Ishikawa (cell line): ENCODE data around the gene ATP8A2.

Experiments used
- CREB1 ChIP-seq: IDR thresholded peaks from 2 replicates; pipeline ENCODE4 v1.6.1; 2012; ENCODE audit warnings: low read depth
- EGR1 ChIP-seq: IDR thresholded peaks from 2 replicates; pipeline ENCODE4 v1.6.1; 2012
- MAX ChIP-seq: IDR thresholded peaks from 2 replicates; pipeline ENCODE4 v1.6.1; 2012
- NFIC ChIP-seq: IDR thresholded peaks from 2 replicates; pipeline ENCODE4 v1.6.1; 2012
- RAD21 ChIP-seq: IDR thresholded peaks from 2 replicates; pipeline ENCODE4 v1.6.1; 2012; ENCODE audit warnings: low read depth
- REST ChIP-seq: IDR thresholded peaks from 2 replicates; pipeline ENCODE4 v1.6.1; 2012; ENCODE audit warnings: low read depth, mild to moderate bottlenecking
- TAF1 ChIP-seq: IDR thresholded peaks from 2 replicates; pipeline ENCODE4 v1.6.1; 2012; ENCODE audit warnings: low read depth, mild to moderate bottlenecking
- YY1 ChIP-seq: IDR thresholded peaks from 2 replicates; pipeline ENCODE4 v1.6.1; 2012; ENCODE audit warnings: low read depth

DNA sequence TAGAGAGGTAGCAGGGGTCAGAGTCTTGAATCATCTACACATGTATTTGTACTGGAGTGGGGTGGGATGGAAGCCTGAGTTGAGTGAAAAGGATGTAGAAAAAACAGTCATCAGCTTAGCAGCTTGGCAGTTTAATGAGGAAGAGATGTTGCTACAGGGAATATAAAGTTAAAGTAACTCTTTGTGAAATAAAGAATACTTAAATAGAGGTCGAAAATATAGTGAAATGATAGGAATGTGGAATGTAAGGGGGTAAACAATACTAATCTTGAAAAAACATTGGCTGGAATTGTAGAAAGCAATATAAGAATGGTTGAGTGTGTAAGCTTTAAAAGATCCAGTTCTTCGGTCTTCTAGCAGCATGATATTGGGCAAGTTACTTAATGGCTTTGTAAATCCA lies 47.7 kb upstream of the ATP8A2 start:
- TF ChIP-seq EGR1 (no peak), RAD21 (no peak), MAX (no peak), YY1 (no peak), TAF1 (no peak), REST (no peak), NFIC (no peak), CREB1 (no peak)
